OCI-LY3 (cell line): ENCODE data around the gene DRC3.

ENCODE experiments used
- CTCF ChIP-seq: fragments of 200-600, 300-600 bp; sonication (generic); IDR thresholded peaks from 2 replicates; pipeline ENCODE4 v1.5.1; 2014; ENCODE audit warnings: antibody characterized with exemption, low read length, low read depth
- EZH2phosphoT487 ChIP-seq: fragments of 200-600 bp; shearing (Covaris generic); IDR thresholded peaks from 2 replicates; pipeline ENCODE4 v1.6.1; 2018; ENCODE audit warnings: antibody characterized with exemption, mixed run types, low read depth

GRCh38 chr17:17931159-17931558 is 41.5 kb upstream of the DRC3 start:
- TF ChIP-seq CTCF (no peak), EZH2phosphoT487 (no peak)
